Measurements from ENCODE around the gene NHLRC4. TPM values are rescaled to one million over a fixed set of nuclear protein-coding genes. Genes with fewer than 3 reads are reported as not detected.

Gene NHLRC4
- total and polyA plus RNA-seq, 4 donors = 2.3 to 8.6 (median 5.7) TPM

GRCh38 chr16:568401-569258 lies 1.8 kb downstream of the NHLRC4 start:
- peak overlapping the region in 1 of 2 donors; percentile 71 for H3K9ac ChIP-seq (ENCODE audit: insufficient read depth in 1 of 2, low read length in 2 of 2)
- H3K4me3 ChIP-seq = no peak overlapping the region
- peaks cover 0 to 35% (median 21%) of the 10 kb centered on the region in 5 donors for H3K4me1 ChIP-seq (ENCODE audit: control insufficient read depth in 5 of 5, insufficient read depth in 5 of 5, low read length in 5 of 5)
- ATAC-seq (ENCODE audit: insufficient read depth, low FRiP score) = no peak
- peaks cover 0 to 2% (median 0%) of the 10 kb centered on the region in 4 donors for H3K36me3 ChIP-seq (ENCODE audit: control insufficient read depth in 4 of 4, insufficient read depth in 4 of 4, low read length in 4 of 4)
- WGBS, 2 donors = 78 to 87% methylated on average over 11 of the region's 11 CpGs
- no peaks in the 10 kb centered on the region for H3K27me3 ChIP-seq (ENCODE audit: control insufficient read depth in 3 of 3, insufficient read depth in 3 of 3, low read length in 2 of 3)
- no peak overlapping the region for H3K27ac ChIP-seq (ENCODE audit: low read depth in 1 of 2, low read length in 1 of 2)
- no peak for DNase-seq
- H3K9me3 ChIP-seq (ENCODE audit: control insufficient read depth in 4 of 4, insufficient read depth in 3 of 4, low read length in 3 of 4) = no peaks in the 10 kb centered on the region
- no peak for TF ChIP-seq CTCF (IDR thresholded peaks at IDR 0.05; ENCODE audit: control extremely low read depth, extremely low read depth)

GRCh38 chr16:569445-570254 lies 2.8 kb downstream of the NHLRC4 start, which contains the start of gene PIGQ:
Gene PIGQ, plus strand, starts transcription at chr16:569968. Its CDS starts 4,107 bp downstream, at chr16:574075.
- ATAC-seq (ENCODE audit: insufficient read depth, low FRiP score) = peak; percentile 65
- peak within 1 kb of the TSS; percentile 61 to 85 for H3K27ac ChIP-seq (ENCODE audit: low read depth in 1 of 2, low read length in 1 of 2)

More at GRCh38 chr16:569445-570254, 2.8 kb downstream of the NHLRC4 start, which contains the start of gene PIGQ:
- TF ChIP-seq CTCF (IDR thresholded peaks at IDR 0.05; ENCODE audit: control extremely low read depth, extremely low read depth) = no peak
- H3K27me3 ChIP-seq (ENCODE audit: control insufficient read depth in 3 of 3, insufficient read depth in 3 of 3, low read length in 2 of 3) = no peaks in the 10 kb centered on the region
- 1 to 3% methylated on average over 39 to 87 of the region's 87 CpGs for WGBS, 2 donors
- peaks cover 0 to 34% (median 21%) of the 10 kb centered on the region in 5 donors for H3K4me1 ChIP-seq (ENCODE audit: control insufficient read depth in 5 of 5, insufficient read depth in 5 of 5, low read length in 5 of 5)
- peak within 1 kb of the TSS; percentile 63 to 71 for H3K9ac ChIP-seq (ENCODE audit: insufficient read depth in 1 of 2, low read length in 2 of 2)
- no peaks in the 10 kb centered on the region for H3K9me3 ChIP-seq (ENCODE audit: control insufficient read depth in 4 of 4, insufficient read depth in 3 of 4, low read length in 3 of 4)
- H3K4me3 ChIP-seq = peak within 1 kb of the TSS; percentile 84
- peaks cover 0 to 13% (median 3%) of the 10 kb centered on the region in 4 donors for H3K36me3 ChIP-seq (ENCODE audit: control insufficient read depth in 4 of 4, insufficient read depth in 4 of 4, low read length in 4 of 4)
- peak; percentile 70 to 77 (median 72) for DNase-seq

Measured in lung (tissue), 12 donors.